Ishikawa (cell line): ENCODE results near the gene RASA3.

Experiments
- EP300 ChIP-seq: IDR thresholded peaks from 2 replicates; pipeline ENCODE4 v1.6.1; 2012; ENCODE audit warnings: borderline replicate concordance
- RAD21 ChIP-seq: IDR thresholded peaks from 2 replicates; pipeline ENCODE4 v1.6.1; 2012; ENCODE audit warnings: low read depth

DNA sequence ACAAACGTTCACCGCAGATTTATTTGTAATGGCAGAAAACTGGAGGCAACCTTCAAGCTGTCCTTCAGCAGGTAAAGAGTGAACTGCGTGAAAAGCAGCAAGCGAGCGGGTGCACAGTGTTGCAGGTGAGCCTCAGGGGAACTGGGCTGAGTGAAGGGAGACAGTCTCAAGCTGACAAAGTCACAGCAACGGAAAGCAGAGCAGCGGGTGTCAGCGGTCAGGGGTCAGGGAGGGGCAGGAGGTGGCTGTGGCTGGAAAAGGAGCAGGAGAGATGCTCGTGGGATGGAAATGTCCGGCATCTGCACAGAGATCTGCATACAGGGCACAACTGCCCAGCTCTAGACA is 8.5 kb upstream of the RASA3 start:
- TF ChIP-seq RAD21 (no peak), EP300 (no peak)
